D721Med (cell line): ENCODE measurements around the gene PPM1D.

Source experiments
- DNase-seq: peaks from one replicate; pipeline ENCODE4 v3.0.0; 2011; ENCODE audit warnings: low spot score; ENCODE audit not compliant: insufficient read length
- FAIRE-seq: peaks from 2 replicates; lab custom pipeline; 2011; peaks lifted over from hg19 to GRCh38; lab: Jason Lieb, UNC
- CTCF ChIP-seq: IDR thresholded peaks from 2 replicates; pipeline ENCODE4 v1.5.1; 2012; ENCODE audit warnings: mild to moderate bottlenecking, control low read depth; ENCODE audit not compliant: insufficient read depth; ENCODE audit errors: missing control alignments

PPM1D gene

GRCh38 chr17:60675997-60676396, 76.0 kb downstream of the PPM1D start:
- FAIRE-seq (no peak), DNase-seq (no peak)
- no peak for TF ChIP-seq CTCF

DNA sequence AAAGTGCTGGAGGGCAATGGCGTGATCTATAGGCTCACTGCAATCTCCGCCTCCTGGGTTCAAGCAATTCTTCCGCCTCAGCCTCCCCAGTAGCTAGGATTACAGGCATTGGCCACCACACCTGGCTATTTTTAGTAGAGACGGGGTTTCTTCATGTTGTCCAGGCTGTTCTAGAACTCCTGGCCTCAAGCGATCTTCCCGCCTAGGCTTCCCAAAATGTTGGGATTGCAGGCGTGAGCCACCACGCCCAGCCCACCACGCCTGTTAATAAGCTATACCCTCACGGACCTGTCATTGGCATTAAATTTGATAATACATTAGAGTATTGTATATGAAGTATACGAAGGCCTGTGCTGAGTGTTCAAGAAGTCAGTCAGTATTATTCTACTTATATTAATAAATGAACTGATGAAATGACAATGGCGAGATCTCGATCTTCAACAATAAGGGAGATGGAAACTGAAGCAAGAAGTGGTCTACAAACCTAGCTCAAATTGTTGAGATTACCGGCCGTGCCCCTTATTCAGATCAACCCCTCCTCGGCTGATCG, 76.8 kb downstream of the PPM1D start:
- FAIRE-seq, result no peak
- DNase-seq, result no peak
- TF ChIP-seq CTCF, result no peak

DNA sequence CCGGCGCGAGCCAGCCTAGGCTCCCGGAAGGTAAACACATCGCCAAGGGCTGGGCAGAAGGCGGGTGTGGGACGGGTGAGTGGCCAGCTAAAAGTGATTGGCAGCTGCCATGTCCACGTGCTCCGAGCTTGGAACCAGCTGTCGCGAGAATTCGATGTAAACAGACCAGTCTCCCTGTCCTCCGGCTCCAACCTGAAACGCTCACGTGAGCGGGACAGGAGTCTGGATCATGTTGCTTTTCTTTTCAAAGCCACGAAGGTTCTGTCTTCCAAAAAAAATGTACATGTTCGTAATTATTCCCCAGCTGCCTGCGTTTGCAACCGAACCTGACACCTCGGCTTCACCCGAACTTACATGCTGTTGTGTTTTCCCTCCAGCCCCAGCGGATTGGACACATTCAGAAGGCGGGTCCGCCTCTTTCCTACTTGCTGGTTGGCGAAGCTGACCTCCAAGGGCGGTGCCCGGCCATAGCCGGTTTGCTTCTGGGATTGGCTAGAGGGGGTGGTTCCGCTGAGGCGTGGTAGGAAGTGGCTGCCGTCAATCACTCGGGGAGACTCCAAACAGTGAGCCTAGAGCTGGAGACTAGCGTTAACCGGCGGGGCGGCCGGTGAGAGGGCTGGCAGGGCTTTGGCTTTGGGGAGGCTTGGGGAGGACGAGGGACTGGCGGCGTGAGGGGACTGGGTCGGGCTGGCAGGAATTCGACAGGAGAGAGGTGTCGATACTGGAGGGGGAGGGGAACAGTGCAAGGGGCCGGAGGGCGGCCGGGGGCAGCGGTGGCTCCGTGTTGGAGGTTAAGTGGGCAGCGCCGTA, 77.5 kb downstream of the PPM1D start, which contains the start of gene BCAS3:
Gene BCAS3, plus strand, starts transcription at position 544 of the 810 bp plus-strand sequence.
- DNase-seq, result peak; percentile 90
- FAIRE-seq, result no peak
- TF ChIP-seq CTCF, result no peak

DNA sequence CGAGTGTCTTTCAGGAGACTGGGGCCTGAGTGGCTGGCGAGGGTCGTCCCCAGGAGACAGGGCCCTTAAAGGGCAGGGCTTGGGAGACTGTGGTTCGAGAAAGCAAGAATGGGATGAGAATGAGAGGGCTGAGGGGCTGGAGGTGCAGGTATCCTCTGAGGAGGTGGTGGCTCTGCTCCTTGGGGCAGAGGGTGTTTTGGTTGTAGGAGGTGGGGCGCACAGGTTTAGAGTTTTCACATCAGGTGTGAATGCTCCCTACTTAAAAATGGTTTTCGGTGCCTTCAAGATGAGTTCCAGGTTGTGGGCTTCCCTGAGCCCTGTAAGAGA, 78.1 kb downstream of the PPM1D start:
- TF ChIP-seq CTCF, result no peak
- FAIRE-seq, result no peak
- no peak for DNase-seq

GRCh38 chr17:60679287-60679686, 79.3 kb downstream of the PPM1D start:
- no peak for TF ChIP-seq CTCF
- no peak for DNase-seq
- no peak for FAIRE-seq

- DNase-seq, result no peak
- FAIRE-seq, result no peak
- no peak for TF ChIP-seq CTCF
These were observed 80.8 kb downstream of the PPM1D start for GRCh38 chr17:60680754-60681153.

DNA sequence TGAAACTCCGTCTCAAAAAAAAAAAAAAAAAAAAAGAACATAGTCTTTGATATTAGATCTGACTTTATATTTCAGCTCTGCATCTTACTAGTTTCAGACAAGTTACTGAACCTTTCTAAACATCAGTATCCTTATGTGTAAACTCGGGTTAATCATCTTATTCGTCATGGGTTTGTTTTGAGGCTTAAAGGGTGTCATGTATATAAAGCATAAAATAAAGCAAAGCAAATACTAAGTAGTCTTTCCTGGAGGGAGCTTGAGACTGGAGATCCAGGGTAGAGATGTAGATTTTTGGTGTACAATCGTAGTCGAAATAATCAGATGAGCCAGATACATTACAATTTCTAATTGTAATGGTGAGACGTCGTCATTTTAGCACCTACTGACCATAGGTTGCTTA, 85.4 kb downstream of the PPM1D start:
- FAIRE-seq (no peak), DNase-seq (no peak)
- TF ChIP-seq CTCF, result no peak
